Parathyroid adenoma (tissue), 2 donors: Measurements from ENCODE around the gene RIMS3.

ENCODE experiments used
- H2AFZ ChIP-seq: fragments of 300-600 bp; sonication (generic); one replicate; pipeline ENCODE4 v1.7.0; 2017; ENCODE audit warnings: antibody characterized with exemption, mild to moderate bottlenecking
- H3K27ac ChIP-seq: fragments of 300-600 bp; sonication (generic); one replicate; pipeline ENCODE4 v1.7.0; 2017
- H3K27me3 ChIP-seq: fragments of 300-600 bp; sonication (generic); one replicate; pipeline ENCODE4 v1.7.0; 2017; ENCODE audit warnings: low read length; ENCODE audit not compliant: control insufficient read depth, insufficient read depth
- H3K36me3 ChIP-seq: fragments of 300-600 bp; sonication (generic); one replicate; pipeline ENCODE4 v1.7.0; 2017; ENCODE audit warnings: low read length; ENCODE audit not compliant: control insufficient read depth, insufficient read depth
- H3K4me1 ChIP-seq: fragments of 300-600 bp; sonication (generic); one replicate; pipeline ENCODE4 v1.7.0; 2017; ENCODE audit warnings: control low read depth
- H3K4me2 ChIP-seq: fragments of 300-600 bp; sonication (generic); one replicate; pipeline ENCODE4 v1.7.0; 2017; ENCODE audit warnings: low read length
- H3K4me3 ChIP-seq: fragments of 300-600 bp; sonication (generic); one replicate; pipeline ENCODE4 v1.7.0; 2017; ENCODE audit warnings: low read depth, low read length
- H3K79me2 ChIP-seq: fragments of 300-600 bp; sonication (generic); one replicate; pipeline ENCODE4 v1.7.0; 2017; ENCODE audit warnings: control low read depth
- H3K9ac ChIP-seq: fragments of 300-600 bp; sonication (generic); one replicate; pipeline ENCODE4 v1.7.0; 2017; ENCODE audit warnings: mild to moderate bottlenecking
- H3K9me3 ChIP-seq: fragments of 300-600 bp; sonication (generic); one replicate; pipeline ENCODE4 v1.7.0; 2017; ENCODE audit warnings: low read length; ENCODE audit not compliant: control insufficient read depth
- CTCF ChIP-seq: fragments of 300-600 bp; sonication (generic); IDR thresholded peaks from one replicate; pipeline ENCODE4 v1.7.0; 2017; ENCODE audit warnings: antibody characterized with exemption, mild to moderate bottlenecking
- donor health status: primary hyperparathyroidism.

The RIMS3 gene

GRCh38 chr1:40652468-40652867 lies 13.0 kb downstream of the RIMS3 start:
- no peak for TF ChIP-seq CTCF
- Histone ChIP-seq H3K27ac (no peak overlapping the region), H3K27me3 (no peaks in the 10 kb centered on the region)

GRCh38 chr1:40651138-40651857 lies 14.2 kb downstream of the RIMS3 start:
- Histone ChIP-seq H2AFZ (no peak overlapping the region), H3K79me2 (no peaks in the 10 kb centered on the region), H3K4me3 (no peak overlapping the region), H3K27ac (no peak overlapping the region), H3K9ac (no peak overlapping the region), H3K27me3 (no peaks in the 10 kb centered on the region), H3K36me3 (no peaks in the 10 kb centered on the region), H3K4me2 (no peak overlapping the region), H3K4me1 (no peaks in the 10 kb centered on the region), H3K9me3 (no peaks in the 10 kb centered on the region)
- TF ChIP-seq CTCF = no peak

More at GRCh38 chr1:40652468-40652867, 13.0 kb downstream of the RIMS3 start:
- Histone ChIP-seq H3K4me1 (no peaks in the 10 kb centered on the region), H3K4me2 (no peak overlapping the region), H3K79me2 (no peaks in the 10 kb centered on the region), H3K9me3 (no peaks in the 10 kb centered on the region), H3K9ac (no peak overlapping the region), H3K36me3 (no peaks in the 10 kb centered on the region), H3K4me3 (no peak overlapping the region), H2AFZ (no peak overlapping the region)

GRCh38 chr1:40650075-40650474 lies 15.4 kb downstream of the RIMS3 start:
- H3K9ac ChIP-seq = no peak overlapping the region
- H3K27ac ChIP-seq = no peak overlapping the region
- H3K27me3 ChIP-seq = no peaks in the 10 kb centered on the region
- no peak overlapping the region for H2AFZ ChIP-seq
- peak; percentile 9 for TF ChIP-seq CTCF
- H3K9me3 ChIP-seq = no peaks in the 10 kb centered on the region
- no peak overlapping the region for H3K4me3 ChIP-seq
- no peak overlapping the region for H3K4me2 ChIP-seq
- no peaks in the 10 kb centered on the region for H3K79me2 ChIP-seq
- H3K4me1 ChIP-seq = no peaks in the 10 kb centered on the region
- H3K36me3 ChIP-seq = no peaks in the 10 kb centered on the region

DNA sequence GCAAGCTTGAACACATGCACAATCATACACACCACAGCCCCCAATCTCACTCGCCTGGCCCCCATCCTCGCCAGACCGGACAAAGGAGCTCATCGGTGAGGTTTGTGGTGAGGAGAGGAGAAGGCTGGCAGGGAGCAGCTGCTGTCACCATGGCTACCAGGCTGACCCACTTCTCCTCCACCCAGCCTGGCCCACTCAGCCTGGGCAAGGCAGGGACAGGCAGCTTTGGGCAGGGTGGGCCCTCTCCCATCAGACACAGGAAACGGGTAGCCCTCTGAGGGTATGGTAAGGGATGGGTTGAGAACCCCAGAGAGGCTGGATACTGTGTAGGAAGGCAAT lies 15.9 kb downstream of the RIMS3 start:
- H3K4me3 ChIP-seq = no peak overlapping the region
- TF ChIP-seq CTCF = no peak
- no peak overlapping the region for H3K4me2 ChIP-seq
- H3K79me2 ChIP-seq = no peaks in the 10 kb centered on the region
- no peaks in the 10 kb centered on the region for H3K4me1 ChIP-seq
- H3K27me3 ChIP-seq = no peaks in the 10 kb centered on the region
- H3K27ac ChIP-seq = no peak overlapping the region
- no peaks in the 10 kb centered on the region for H3K36me3 ChIP-seq
- no peak overlapping the region for H2AFZ ChIP-seq
- H3K9me3 ChIP-seq = no peaks in the 10 kb centered on the region
- H3K9ac ChIP-seq = no peak overlapping the region

GRCh38 chr1:40648928-40649591 lies 16.4 kb downstream of the RIMS3 start:
- H3K27me3 ChIP-seq = no peaks in the 10 kb centered on the region
- H3K9ac ChIP-seq = no peak overlapping the region
- no peak overlapping the region for H2AFZ ChIP-seq
- H3K79me2 ChIP-seq = no peaks in the 10 kb centered on the region
- TF ChIP-seq CTCF = no peak
- H3K4me2 ChIP-seq = no peak overlapping the region
- no peak overlapping the region for H3K4me3 ChIP-seq
- H3K9me3 ChIP-seq = no peaks in the 10 kb centered on the region
- no peaks in the 10 kb centered on the region for H3K4me1 ChIP-seq
- H3K27ac ChIP-seq = no peak overlapping the region
- no peaks in the 10 kb centered on the region for H3K36me3 ChIP-seq
